HFFc6 (cell line): ENCODE measurements around the gene RARB. TPM values are rescaled to one million over a fixed set of nuclear protein-coding genes. Genes with fewer than 3 reads are reported as not detected.

Source experiments
- DNase-seq: peaks from one replicate; pipeline ENCODE4 v3.0.0-alpha.2; 2018
- H3K27ac Mint-ChIP-seq: 2 replicates; pipeline ENCODE4 v1.8.0; 2020; ENCODE audit warnings: mild to moderate bottlenecking, mixed read lengths
- H3K27me3 Mint-ChIP-seq: 2 replicates; pipeline ENCODE4 v1.8.0; 2021; ENCODE audit warnings: mild to moderate bottlenecking, moderate library complexity, mixed read lengths; ENCODE audit not compliant: insufficient read depth
- H3K36me3 Mint-ChIP-seq: 2 replicates; pipeline ENCODE4 v1.8.0; 2021; ENCODE audit warnings: low read depth, mixed read lengths
- H3K4me1 Mint-ChIP-seq: 2 replicates; pipeline ENCODE4 v1.8.0; 2020; ENCODE audit warnings: low read depth, mixed read lengths
- H3K4me3 Mint-ChIP-seq: 2 replicates; pipeline ENCODE4 v1.8.0; 2020; ENCODE audit warnings: mild to moderate bottlenecking, moderate library complexity, mixed read lengths
- H3K9me3 Mint-ChIP-seq: 2 replicates; pipeline ENCODE4 v1.8.0; 2020; ENCODE audit warnings: mild to moderate bottlenecking, mixed read lengths
- CTCF ChIP-seq: fragments of 200-600 bp; sonication (generic); IDR thresholded peaks from 2 replicates; pipeline ENCODE4 v1.5.0; 2021; ENCODE audit warnings: antibody characterized with exemption, mild to moderate bottlenecking
- total RNA-seq, 6 experiments: library from RNA; stranded (reverse); fragmentation: NEBNext Ultra II Directional; extraction: Animal tissue kit (Norgen Biotek cat#: 25700); gene quantifications; 2 replicates in 1 of 6; 3 replicates in 5 of 6; pipeline ENCODE4 v1.2.3, GENCODE V29; 2021

RARB gene
- total RNA-seq, 6 experiments from 2014 or later = 1.6 to 2.4 (median 1.8) TPM; not detected in 2

- no peak overlapping the region for H3K4me3 Mint-ChIP-seq
- H3K27me3 Mint-ChIP-seq = no peaks in the 10 kb centered on the region
- H3K9me3 Mint-ChIP-seq = no peaks in the 10 kb centered on the region
- no peak overlapping the region for H3K27ac Mint-ChIP-seq
- no peak for TF ChIP-seq CTCF
- H3K4me1 Mint-ChIP-seq = peaks cover 32% of the 10 kb centered on the region; the same call in 1 of the 2 replicates
- DNase-seq = no peak
- no peaks in the 10 kb centered on the region for H3K36me3 Mint-ChIP-seq
Observed at GRCh38 chr3:25558796-25559195, 130.7 kb downstream of the RARB start.

- no peak overlapping the region for H3K27ac Mint-ChIP-seq
- H3K36me3 Mint-ChIP-seq = no peaks in the 10 kb centered on the region
Observed at GRCh38 chr3:25563601-25564000, 135.5 kb downstream of the RARB start.

GRCh38 chr3:25564075-25564474 is 136.0 kb downstream of the RARB start:
- H3K4me1 Mint-ChIP-seq = peaks cover 12% of the 10 kb centered on the region
- H3K36me3 Mint-ChIP-seq = no peaks in the 10 kb centered on the region
- no peak for DNase-seq
- H3K9me3 Mint-ChIP-seq = no peaks in the 10 kb centered on the region
- H3K27me3 Mint-ChIP-seq = 0 out of 2 replicates have a peak, but pooled peaks cover 3% of the 10 kb centered on the region
- no peak for TF ChIP-seq CTCF
- H3K4me3 Mint-ChIP-seq = no peak overlapping the region
- no peak overlapping the region for H3K27ac Mint-ChIP-seq

More at GRCh38 chr3:25563601-25564000, 135.5 kb downstream of the RARB start:
- H3K9me3 Mint-ChIP-seq = no peaks in the 10 kb centered on the region
- TF ChIP-seq CTCF = no peak
- H3K4me1 Mint-ChIP-seq = peaks cover 12% of the 10 kb centered on the region
- DNase-seq = no peak
- 0 out of 2 replicates have a peak, but pooled peaks cover 3% of the 10 kb centered on the region for H3K27me3 Mint-ChIP-seq
- no peak overlapping the region for H3K4me3 Mint-ChIP-seq

- H3K4me3 Mint-ChIP-seq = no peak overlapping the region
- no peak for DNase-seq
- H3K27me3 Mint-ChIP-seq = 0 out of 2 replicates have a peak, but pooled peaks cover 3% of the 10 kb centered on the region
- no peak overlapping the region for H3K27ac Mint-ChIP-seq
- H3K36me3 Mint-ChIP-seq = no peaks in the 10 kb centered on the region; the same call in 1 of the 2 replicates
- H3K4me1 Mint-ChIP-seq = peaks cover 20% of the 10 kb centered on the region
- no peak for TF ChIP-seq CTCF
- no peaks in the 10 kb centered on the region for H3K9me3 Mint-ChIP-seq
Observed at GRCh38 chr3:25565807-25566206, 137.7 kb downstream of the RARB start.

- H3K4me3 Mint-ChIP-seq = no peak overlapping the region
- no peaks in the 10 kb centered on the region for H3K9me3 Mint-ChIP-seq
- no peak for DNase-seq
- no peak overlapping the region for H3K27ac Mint-ChIP-seq
- peaks cover 21% of the 10 kb centered on the region for H3K4me1 Mint-ChIP-seq
- TF ChIP-seq CTCF = peak; percentile 32
- 0 out of 2 replicates have a peak, but pooled peaks cover 3% of the 10 kb centered on the region for H3K27me3 Mint-ChIP-seq
- H3K36me3 Mint-ChIP-seq = no peaks in the 10 kb centered on the region; the same call in 1 of the 2 replicates
Observed at GRCh38 chr3:25566358-25566920, 138.4 kb downstream of the RARB start.
